Activated CD4-positive, alpha-beta T cell treated with anti-CD3 and anti-CD28 coated beads for 48 hours (primary cell): Measurements from ENCODE around the gene ABI1.

Experiments used
- DNase-seq: peaks from one replicate; pipeline ENCODE4 v3.0.0-alpha.2; 2020

The ABI1 gene

GRCh38 chr10:26854524-26854923, 6.2 kb downstream of the ABI1 start:
- no peak for DNase-seq

DNA sequence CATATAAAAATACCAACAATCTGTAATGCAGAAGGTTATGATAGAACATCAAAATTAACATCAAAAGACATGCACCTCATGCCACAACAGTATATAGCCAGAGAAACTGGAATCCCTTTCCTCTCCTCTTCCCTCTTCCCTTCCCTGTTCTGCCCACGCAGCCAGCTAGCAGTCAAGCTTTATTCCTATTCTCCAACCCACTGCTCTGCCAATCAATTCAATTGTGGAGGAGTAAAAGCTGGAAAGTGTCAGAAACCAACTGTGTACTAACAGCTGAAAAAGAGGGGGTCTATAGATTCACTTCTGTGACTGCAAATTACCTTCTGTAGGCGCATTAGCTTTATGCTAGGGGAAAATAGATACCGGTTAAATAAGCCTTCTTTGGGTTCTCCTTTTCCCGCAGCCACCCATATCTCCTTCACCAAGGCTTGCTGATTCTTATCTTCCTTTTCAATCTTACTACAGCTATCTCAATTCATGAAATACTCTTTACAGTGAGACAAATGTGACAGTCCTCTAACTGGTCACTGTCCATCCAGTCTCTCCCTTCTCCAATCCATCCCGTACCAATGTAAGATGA, 16.3 kb downstream of the ABI1 start:
- no peak for DNase-seq

- no peak for DNase-seq
These were observed 17.0 kb downstream of the ABI1 start for GRCh38 chr10:26843736-26844135.

DNA sequence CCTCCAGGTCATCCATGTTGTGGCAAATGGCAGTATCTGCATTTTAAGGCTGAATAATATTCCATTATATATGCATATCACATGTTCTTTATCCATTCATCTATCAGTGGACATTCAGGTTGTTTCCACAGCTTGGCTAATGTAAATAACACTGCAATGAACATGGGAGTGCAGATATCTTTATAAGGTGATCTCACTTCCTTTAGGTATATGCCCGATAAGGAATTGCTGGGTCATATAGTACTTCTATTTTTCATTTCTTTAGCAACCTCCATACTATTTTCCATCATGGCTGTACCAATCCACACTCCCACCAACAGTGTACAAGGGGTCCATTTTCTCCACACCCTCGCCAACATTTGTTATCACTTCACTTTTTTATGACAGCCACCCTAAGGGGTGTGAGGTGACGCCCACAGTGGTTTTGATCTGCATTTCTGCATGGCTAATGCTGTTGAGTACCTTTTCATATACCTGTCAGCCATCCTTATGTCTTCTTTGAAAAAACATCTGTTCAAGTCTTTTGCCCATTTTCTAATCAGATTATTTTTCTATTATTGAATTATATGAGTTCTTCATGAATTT, 18.9 kb downstream of the ABI1 start:
- DNase-seq = no peak

GRCh38 chr10:26840938-26841732, 19.6 kb downstream of the ABI1 start:
- no peak for DNase-seq

DNA sequence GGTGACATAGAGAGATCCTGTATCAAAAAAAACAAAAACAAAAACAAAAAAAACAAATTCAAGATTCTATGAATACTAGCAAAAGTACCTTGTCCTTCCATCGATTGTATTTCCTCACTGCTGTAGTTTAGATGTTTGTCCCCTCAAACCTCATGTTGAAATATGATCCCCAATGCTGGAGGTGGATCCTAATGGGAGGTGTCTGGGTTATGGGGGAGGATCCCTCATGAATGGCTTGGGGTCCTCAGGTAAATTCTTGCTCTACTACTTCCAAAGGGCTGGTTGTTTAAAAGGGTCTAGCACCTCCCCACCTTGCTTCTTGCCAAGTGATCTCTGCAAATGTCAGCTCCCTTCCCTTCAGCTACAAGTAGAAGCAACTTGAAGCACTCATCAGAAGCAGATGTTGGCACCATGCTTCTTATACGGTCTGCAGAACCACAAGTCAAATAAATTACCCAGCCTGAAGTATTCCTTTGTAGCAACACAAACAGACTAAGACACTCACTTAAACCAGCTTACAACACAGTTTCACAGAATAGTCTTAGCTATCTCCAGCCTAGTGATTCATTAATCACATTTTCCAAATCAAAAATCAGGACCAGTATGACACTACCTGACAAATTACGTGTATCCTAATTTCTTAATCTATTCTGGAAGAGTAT, 20.7 kb downstream of the ABI1 start:
- DNase-seq = no peak

GRCh38 chr10:26837139-26837538, 23.6 kb downstream of the ABI1 start:
- DNase-seq = no peak

- DNase-seq = no peak
These were observed 25.7 kb downstream of the ABI1 start for GRCh38 chr10:26835025-26835424.

DNA sequence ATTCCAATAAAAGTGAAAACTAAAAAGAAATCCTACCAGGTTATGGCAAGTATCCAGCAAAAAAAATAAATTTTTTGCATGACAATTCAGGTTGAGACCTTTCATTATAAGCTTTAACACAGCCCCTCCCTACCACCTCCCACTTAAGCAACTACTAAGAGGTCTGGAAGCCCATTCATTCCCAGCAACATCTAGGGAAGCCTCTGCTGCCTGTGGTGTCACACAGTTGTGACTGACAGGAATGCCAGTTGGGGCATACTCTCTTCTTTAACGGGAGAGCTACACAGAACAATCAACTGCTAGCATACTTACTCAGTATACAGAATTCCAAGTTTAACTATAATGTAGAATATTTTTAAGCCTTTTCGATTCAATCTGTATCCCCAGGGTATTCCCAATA, 27.8 kb downstream of the ABI1 start:
- DNase-seq = no peak

DNA sequence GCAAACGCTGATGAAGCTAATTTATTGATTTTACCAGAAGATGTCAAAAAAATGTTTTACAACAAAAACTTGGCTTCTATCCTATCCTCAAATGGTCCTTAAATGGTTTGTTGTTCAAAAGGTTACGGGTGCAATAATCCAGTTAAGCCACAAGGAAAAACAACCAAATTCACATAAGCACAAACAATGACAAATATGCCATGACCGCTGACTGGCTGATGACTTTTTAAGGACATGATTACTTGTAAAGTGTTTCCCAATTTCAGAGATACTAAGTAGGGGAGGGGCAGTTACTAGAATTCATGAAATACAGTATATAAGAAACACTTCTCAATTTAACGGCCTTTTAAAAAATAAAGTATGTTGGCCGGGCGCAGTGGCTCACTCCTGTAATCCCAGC, 28.8 kb downstream of the ABI1 start:
- no peak for DNase-seq

DNA sequence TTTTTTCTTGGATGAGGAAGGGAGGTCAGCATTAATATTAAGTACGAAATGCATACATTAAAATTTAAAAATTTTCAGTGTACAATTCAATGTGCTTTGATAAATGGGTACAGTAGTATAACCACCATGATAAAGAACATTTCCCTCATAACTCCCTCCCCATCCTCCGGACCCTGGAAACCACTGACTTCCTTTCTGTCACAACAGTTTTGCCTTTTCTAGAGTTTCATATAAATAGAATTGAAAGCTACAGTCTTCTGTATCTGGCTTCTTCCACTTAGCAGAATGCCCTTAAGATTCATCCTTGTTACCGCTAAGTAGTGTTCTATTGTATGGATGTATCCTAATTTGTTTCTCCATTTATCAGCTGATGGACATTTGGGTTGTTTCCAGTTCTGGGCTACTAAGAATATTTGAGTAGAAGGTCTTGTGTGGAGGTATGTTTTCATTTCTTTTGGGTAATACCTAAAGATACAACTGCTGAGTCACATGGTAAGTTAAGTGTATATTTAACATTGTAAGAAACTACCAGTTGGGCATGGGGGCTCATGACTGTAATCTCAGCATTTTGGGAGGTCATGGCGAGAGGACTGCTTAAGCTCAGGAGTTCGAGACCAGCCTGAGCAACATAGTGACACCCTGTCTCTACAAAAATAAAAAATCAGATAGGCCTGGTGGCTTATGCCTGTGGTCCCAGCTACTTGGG, 30.8 kb downstream of the ABI1 start:
- DNase-seq = no peak

DNA sequence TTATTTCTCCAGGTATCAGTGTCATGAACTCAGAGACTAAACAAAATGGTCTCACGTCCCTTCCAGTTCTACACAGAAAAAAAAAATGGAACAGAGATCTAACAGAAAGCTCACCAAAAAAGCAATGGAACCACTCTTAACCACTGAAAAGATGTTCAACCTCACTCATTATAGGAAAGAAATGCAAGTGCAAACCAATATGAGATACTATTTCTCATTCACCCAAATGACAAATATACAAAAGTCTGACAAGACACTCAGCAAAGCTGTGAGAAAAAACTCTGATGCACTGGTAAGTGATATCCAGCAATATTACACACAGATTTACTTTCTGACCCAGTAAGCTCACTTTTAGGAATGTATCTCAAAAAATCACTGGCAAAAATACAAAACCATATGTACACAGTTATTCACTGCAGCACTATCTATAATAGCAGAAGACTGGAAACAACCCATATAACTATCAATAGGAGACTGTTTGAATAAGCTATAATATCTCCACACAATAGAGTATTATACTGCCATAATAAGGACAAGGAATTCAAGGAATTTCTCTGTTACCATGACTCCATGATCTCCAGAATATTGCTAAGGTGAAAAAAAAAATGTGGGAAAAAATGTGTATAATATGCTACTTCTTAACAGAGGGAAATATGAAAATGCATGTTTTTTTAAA, 36.6 kb downstream of the ABI1 start:
- DNase-seq = no peak

- no peak for DNase-seq
These were observed 38.8 kb downstream of the ABI1 start for GRCh38 chr10:26821699-26822570.

GRCh38 chr10:26815500-26815899, 45.3 kb downstream of the ABI1 start:
- DNase-seq = no peak

DNA sequence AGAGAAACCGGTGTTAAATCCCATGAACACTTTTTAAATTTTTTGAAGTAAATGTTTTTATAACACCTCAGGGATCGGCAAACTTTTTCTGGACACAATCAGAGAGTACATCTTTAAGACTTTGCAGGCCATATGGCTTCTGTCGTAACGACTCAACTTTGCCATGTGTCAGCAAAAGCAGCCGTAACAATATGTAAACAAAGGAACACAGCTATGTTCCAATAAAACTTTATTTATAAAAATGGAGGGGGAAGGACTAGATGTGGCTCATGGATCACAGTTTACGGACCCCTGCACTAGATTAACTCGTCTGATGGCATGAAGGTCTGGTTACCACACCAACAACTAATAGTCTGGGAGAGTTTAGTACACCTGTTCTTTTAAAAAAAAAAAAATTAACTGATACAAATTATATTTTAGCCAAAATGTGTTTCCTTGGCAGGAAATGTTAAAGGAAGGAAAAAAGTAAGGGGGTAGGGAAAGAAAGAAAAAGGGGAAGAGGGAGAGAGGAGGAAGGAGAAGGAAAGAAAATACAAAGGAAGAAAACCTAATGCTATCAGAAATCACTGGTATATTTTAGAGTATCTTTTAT, 50.2 kb downstream of the ABI1 start:
- DNase-seq = no peak

GRCh38 chr10:26809973-26810372, 50.8 kb downstream of the ABI1 start:
- DNase-seq = no peak

DNA sequence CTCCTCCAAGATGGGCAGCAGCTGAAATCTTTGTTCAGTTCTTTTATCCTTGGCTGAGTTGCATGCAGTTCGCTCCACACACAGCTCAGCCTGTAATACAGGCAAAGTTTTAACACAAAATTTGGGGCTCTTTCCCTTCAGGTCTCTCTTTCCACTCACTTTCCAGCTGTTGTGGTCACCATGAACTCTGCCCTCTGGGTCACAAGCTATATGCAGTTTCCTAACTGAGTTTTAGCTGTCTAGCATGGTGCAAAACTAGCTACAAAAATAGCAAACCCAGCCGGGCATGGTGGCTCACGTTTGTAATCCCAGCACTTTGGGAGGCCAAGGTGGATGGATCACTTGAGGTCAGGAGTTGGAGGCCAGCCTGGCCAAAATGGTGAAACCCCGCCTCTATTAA, 53.2 kb downstream of the ABI1 start:
- DNase-seq = no peak

DNA sequence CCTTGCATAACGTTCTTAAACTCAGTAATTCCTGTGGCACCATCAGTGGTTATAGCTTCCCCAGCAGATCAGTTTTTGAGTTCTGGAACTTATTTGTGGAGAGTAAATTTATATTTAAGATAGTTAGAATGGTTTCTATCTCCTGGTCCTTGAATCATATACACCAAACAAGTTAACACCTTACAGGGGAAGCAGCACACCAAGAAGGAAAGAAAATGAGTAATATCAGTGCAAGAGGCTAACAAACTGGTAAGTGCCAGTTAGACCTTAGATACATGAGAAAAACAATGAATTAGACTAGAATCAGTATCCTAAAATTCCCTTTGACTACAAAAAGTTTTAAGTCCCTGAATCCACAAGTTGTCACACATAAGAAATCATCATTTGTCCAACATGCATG, 54.2 kb downstream of the ABI1 start:
- DNase-seq = no peak

DNA sequence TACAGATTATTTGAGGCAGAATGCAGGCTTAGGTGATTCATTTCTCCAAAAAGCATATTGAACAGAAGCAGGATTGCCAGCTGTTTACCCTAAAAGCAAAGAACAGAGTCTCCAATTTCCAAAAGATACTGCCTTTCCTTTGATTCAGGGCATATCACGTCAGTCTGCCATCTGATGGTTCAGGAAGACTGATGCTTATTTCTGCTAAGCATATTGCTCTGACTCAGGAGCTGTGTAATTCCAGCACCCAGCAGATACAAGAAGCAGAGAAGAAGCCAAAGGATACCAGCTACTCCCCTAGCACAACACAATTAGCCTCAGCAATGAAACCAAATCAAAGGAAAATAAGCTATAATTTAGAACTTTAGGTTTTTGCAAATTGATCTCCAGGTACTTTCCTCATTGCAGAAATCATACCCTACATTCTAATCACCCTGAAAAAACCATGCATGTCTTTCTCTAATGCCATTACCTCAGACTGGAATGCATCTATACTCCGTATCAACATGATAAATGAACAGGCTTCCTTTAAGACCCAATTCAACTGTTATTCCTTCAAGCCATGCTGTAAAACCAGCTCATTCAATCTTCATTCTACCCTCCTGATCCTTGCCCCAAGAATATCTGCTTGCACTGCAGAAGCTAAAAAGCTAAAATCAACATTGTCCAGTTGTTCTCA, 55.1 kb downstream of the ABI1 start:
- no peak for DNase-seq
